HEK293 (cell line): ENCODE results near the gene SPATA6L.

Experiments
- CTCF ChIP-seq: fragments of 450-650 bp; formaldehyde crosslinking; IDR thresholded peaks from 2 replicates; pipeline ENCODE4 v1.5.1; 2016; ENCODE audit warnings: missing biosample characterization, missing genetic modification characterization
- SETDB1 ChIP-seq: IDR thresholded peaks from one replicate; pipeline ENCODE4 v1.6.1; 2017; ENCODE audit warnings: mild to moderate bottlenecking, low read length, moderate library complexity, mixed read lengths; ENCODE audit not compliant: insufficient read length
- TRIM28 ChIP-seq: IDR thresholded peaks from 2 replicates; pipeline ENCODE4 v1.6.1; 2011; ENCODE audit warnings: low read length, control low read depth, borderline replicate concordance
- ZBTB21 ChIP-seq: fragments of 450-650 bp; formaldehyde crosslinking; IDR thresholded peaks from 2 replicates; pipeline ENCODE4 v1.5.1; 2017; ENCODE audit warnings: missing biosample characterization, missing genetic modification characterization
- ZNF600 ChIP-seq: fragments of 450-650 bp; formaldehyde crosslinking; IDR thresholded peaks from 2 replicates; pipeline ENCODE4 v1.5.1; 2016; ENCODE audit warnings: missing biosample characterization, missing genetic modification characterization
- ZNF624 ChIP-seq: fragments of 450-650 bp; formaldehyde crosslinking; IDR thresholded peaks from 2 replicates; pipeline ENCODE4 v1.5.1; 2017; ENCODE audit warnings: missing biosample characterization, missing genetic modification characterization
- ZNF626 ChIP-seq: fragments of 450-650 bp; sonication (Bioruptor Pico); formaldehyde crosslinking; IDR thresholded peaks from 2 replicates; pipeline ENCODE4 v1.5.1; 2018; ENCODE audit warnings: missing biosample characterization, missing genetic modification characterization, inconsistent platforms

- TF ChIP-seq ZBTB21 (tag by site-specific recombination) (no peak), ZNF600 (tag by site-specific recombination) (no peak), TRIM28 (no peak), ZNF626 (tag by site-specific recombination) (no peak), CTCF (tag by site-specific recombination) (no peak), ZNF624 (no peak), SETDB1 (no peak)
These were observed 77.6 kb downstream of the SPATA6L start for GRCh38 chr9:4588721-4589120.
